ENCODE measurements around the gene BLOC1S4. TPM values are rescaled to one million over a fixed set of nuclear protein-coding genes. Genes with fewer than 3 reads are reported as not detected.

Gene BLOC1S4
- total and polyA plus RNA-seq, 2 donors (not counting 1 experiment from before 2014, with no cell fraction given), result 26.3 to 35.5 TPM

DNA sequence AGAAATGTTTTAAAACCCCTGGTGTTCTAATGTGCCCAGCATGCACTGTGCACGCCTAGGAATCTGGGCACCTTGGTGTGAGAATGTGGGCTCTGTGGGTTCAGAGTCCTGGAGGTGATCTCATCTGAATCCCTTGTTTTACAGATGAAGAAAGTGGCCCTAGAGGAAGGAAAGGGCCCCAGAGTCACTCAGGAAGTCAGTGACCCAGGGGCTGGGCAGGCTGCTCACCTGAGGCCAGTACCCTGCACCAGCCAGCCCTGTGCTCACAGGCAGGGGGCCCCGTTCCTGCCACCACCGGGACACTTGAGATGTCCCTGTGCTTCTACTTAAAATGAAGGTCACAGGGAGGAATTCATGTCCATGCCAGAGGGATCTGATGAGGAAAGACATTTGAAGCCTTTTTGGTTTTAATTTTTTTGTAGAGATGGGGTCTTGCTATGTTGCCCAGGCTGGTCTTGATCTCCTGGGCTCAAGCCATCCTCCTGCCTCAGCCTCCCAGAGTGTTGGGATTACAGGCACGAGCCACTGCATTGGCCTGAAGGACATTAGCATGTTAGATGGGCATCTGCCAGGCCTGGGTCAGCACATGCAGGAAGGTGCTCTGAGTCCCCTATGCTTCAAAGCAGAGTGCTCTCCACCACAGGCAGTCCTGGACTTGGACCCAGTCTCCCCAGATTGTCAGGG lies 29.7 kb upstream of the BLOC1S4 start:
- no peaks in the 10 kb centered on the region for H3K36me3 ChIP-seq (replicated peaks in 1 of 2; ENCODE audit: control extremely low read depth in 1 of 2, control insufficient read depth in 1 of 2, extremely low read depth in 1 of 2, insufficient read depth in 2 of 2, low read length in 1 of 2)
- DNase-seq, result no peak
- TF ChIP-seq, protein P1, sequence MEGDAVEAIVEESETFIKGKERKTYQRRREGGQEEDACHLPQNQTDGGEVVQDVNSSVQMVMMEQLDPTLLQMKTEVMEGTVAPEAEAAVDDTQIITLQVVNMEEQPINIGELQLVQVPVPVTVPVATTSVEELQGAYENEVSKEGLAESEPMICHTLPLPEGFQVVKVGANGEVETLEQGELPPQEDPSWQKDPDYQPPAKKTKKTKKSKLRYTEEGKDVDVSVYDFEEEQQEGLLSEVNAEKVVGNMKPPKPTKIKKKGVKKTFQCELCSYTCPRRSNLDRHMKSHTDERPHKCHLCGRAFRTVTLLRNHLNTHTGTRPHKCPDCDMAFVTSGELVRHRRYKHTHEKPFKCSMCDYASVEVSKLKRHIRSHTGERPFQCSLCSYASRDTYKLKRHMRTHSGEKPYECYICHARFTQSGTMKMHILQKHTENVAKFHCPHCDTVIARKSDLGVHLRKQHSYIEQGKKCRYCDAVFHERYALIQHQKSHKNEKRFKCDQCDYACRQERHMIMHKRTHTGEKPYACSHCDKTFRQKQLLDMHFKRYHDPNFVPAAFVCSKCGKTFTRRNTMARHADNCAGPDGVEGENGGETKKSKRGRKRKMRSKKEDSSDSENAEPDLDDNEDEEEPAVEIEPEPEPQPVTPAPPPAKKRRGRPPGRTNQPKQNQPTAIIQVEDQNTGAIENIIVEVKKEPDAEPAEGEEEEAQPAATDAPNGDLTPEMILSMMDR (IDR thresholded peaks at IDR 0.05), result no peak
- TF ChIP-seq EZH2 (IDR thresholded peaks at IDR 0.05; ENCODE audit: borderline replicate concordance, insufficient read depth, low read depth, low read length, poor library complexity, severe bottlenecking), result no peak
- intact Hi-C loops (cut with micrococcal nuclease), result no loop called here
- H3K4me1 ChIP-seq (ENCODE audit: control insufficient read depth in 2 of 2, insufficient read depth in 2 of 2, low read length in 2 of 2), result no peaks in the 10 kb centered on the region
- no peak overlapping the region for H3K27ac Mint-ChIP-seq
- H3K27me3 ChIP-seq (replicated peaks in 1 of 4; ENCODE audit: control extremely low read depth in 1 of 4, control insufficient read depth in 3 of 4, insufficient read depth in 4 of 4, low read length in 3 of 4), result peaks cover 0 to 21% (median 0%) of the 10 kb centered on the region in 4 experiments
- H3K9ac ChIP-seq (ENCODE audit: low read length), result no peak overlapping the region
- H3K9me3 Mint-ChIP-seq (ENCODE audit: insufficient read depth), result no peaks in the 10 kb centered on the region
- no peak for ATAC-seq (ENCODE audit: low read depth)
- no peaks in the 10 kb centered on the region for H3K4me1 Mint-ChIP-seq
- H3K9me3 ChIP-seq (ENCODE audit: control extremely low read depth in 1 of 3, control insufficient read depth in 2 of 3, insufficient read depth in 1 of 3, low read length in 2 of 3), result no peaks in the 10 kb centered on the region
- H3K4me2 ChIP-seq (replicated peaks; ENCODE audit: low read depth, low read length, poor library complexity, severe bottlenecking), result no peak overlapping the region
- no peaks in the 10 kb centered on the region for H4K20me1 ChIP-seq (ENCODE audit: control insufficient read depth, insufficient read depth, low read length, poor library complexity, severe bottlenecking)
- CTCF ChIA-PET, result no interaction called here
- H3K4me3 Mint-ChIP-seq, result no peak overlapping the region
- POLR2A ChIA-PET, result no interaction called here
- H3K27me3 Mint-ChIP-seq, result peaks cover 4% of the 10 kb centered on the region
- no peak overlapping the region for H2AFZ ChIP-seq (ENCODE audit: insufficient read depth, low read depth, low read length, poor library complexity, severe bottlenecking)
- WGBS (ENCODE audit: insufficient coverage), result 70% methylated on average over 4 of the region's 4 CpGs
- no peak overlapping the region for H3K27ac ChIP-seq (ENCODE audit: low read length in 2 of 2)
- no peak overlapping the region for H3K4me3 ChIP-seq (ENCODE audit: control extremely low read depth in 1 of 5, extremely low read depth in 1 of 5, insufficient read depth in 1 of 5, low read depth in 2 of 5, low read length in 4 of 5)
- H3K79me2 ChIP-seq (ENCODE audit: control insufficient read depth, insufficient read depth, low read length), result peaks cover 4% of the 10 kb centered on the region
